Cardiac fibroblast (primary cell): Measurements from ENCODE around the gene PLPPR1.

Source experiments
- DNase-seq, 2 donors: peaks; one replicate each; pipeline versions ENCODE4 v3.0.0 to v3.0.0-alpha.2; 2010; ENCODE audit warnings: low read depth in 2 of 2
- H3K4me3 ChIP-seq, 2 donors: replicated peaks in 1 of 2; 1 replicate in 1 of 2; 2 replicates in 1 of 2; pipeline ENCODE4 v1.5.1; 2011; ENCODE audit warnings: low read depth in 2 of 2, low read length in 2 of 2, mild to moderate bottlenecking in 2 of 2, moderate library complexity in 1 of 2
- TF ChIP-seq, protein P1 (sequence below): IDR thresholded peaks from one replicate; pipeline ENCODE4 v1.5.1; 2011; ENCODE audit warnings: low read depth, mild to moderate bottlenecking, low read length, inconsistent platforms

Gene PLPPR1

DNA sequence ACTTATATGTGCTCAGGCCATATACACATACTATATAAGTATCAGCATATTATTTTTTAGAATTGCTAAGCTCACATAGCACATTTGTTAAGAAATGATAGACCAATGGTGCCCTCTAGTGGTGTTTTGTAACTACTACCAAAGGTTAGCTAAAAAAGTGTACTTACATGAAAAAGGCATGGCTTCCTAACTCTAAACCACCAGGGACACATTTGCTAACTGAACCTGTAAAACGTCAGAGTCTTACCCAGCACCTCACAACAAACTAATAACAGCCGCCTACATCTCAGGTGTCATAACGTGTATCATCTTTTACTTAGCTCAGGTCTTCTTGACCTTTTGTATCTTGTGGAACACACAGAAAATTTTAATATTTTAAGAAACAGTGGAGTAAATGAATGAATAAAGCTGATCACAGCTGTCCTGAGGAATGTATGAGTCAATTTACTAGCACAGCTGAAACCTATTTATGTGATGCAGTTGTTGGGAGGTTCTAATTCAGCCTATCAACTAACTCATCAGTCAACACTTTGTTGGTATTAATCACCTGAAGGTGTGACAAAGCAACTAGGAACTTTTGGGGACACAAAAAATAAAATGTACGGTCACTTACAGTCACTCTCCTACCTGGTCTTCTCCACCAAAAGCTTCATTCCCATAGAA, 283.4 kb downstream of the PLPPR1 start:
- TF ChIP-seq, protein P1, sequence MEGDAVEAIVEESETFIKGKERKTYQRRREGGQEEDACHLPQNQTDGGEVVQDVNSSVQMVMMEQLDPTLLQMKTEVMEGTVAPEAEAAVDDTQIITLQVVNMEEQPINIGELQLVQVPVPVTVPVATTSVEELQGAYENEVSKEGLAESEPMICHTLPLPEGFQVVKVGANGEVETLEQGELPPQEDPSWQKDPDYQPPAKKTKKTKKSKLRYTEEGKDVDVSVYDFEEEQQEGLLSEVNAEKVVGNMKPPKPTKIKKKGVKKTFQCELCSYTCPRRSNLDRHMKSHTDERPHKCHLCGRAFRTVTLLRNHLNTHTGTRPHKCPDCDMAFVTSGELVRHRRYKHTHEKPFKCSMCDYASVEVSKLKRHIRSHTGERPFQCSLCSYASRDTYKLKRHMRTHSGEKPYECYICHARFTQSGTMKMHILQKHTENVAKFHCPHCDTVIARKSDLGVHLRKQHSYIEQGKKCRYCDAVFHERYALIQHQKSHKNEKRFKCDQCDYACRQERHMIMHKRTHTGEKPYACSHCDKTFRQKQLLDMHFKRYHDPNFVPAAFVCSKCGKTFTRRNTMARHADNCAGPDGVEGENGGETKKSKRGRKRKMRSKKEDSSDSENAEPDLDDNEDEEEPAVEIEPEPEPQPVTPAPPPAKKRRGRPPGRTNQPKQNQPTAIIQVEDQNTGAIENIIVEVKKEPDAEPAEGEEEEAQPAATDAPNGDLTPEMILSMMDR: peak; percentile 52
- peak; percentile 88 to 90 for DNase-seq
- no peak overlapping the region for H3K4me3 ChIP-seq

DNA sequence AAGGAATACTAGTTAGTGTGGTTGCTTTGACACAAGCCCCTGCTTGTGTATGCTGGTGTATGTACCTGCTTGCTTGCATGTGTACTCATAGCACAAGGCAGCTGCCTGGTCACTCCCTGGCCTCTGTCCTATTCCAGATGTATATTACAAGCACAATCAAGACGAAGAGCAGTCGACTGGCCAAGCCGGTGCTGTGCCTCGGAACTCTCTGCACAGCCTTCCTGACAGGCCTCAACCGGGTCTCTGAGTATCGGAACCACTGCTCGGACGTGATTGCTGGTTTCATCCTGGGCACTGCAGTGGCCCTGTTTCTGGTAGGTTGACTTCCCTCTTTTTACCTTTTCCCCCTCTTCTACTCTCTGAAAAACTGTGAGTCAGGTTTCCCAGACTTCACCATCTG, 284.1 kb downstream of the PLPPR1 start:
- DNase-seq: no peak
- no peak overlapping the region for H3K4me3 ChIP-seq
- TF ChIP-seq, protein P1: no peak

GRCh38 chr9:101315112-101315450, 286.6 kb downstream of the PLPPR1 start:
- no peak overlapping the region for H3K4me3 ChIP-seq
- TF ChIP-seq, protein P1: no peak

DNA sequence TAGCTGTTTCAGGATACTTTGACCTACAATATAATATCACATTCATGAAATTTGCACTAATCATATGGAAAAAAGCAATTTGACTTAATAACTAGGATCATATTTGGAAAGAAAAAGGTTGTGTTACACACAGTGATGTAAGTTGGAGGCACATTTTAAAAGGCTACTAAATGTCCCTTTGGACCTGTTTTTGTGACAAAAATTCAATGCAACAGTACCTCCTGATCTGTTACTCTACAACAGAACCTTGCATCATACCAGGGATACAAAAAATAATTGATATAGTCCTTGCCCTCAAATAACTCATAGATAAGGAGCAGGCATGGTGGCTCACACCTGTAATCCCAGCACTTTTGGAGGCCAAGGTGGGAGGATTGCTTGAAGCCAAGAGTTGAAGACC, 289.2 kb downstream of the PLPPR1 start:
- TF ChIP-seq, protein P1: no peak
- no peak for DNase-seq
- no peak overlapping the region for H3K4me3 ChIP-seq

More at GRCh38 chr9:101315112-101315450, 286.6 kb downstream of the PLPPR1 start:
- DNase-seq: no peak

GRCh38 chr9:101323129-101323528, 294.6 kb downstream of the PLPPR1 start:
- DNase-seq: no peak
- TF ChIP-seq, protein P1: no peak
- H3K4me3 ChIP-seq: no peak overlapping the region

DNA sequence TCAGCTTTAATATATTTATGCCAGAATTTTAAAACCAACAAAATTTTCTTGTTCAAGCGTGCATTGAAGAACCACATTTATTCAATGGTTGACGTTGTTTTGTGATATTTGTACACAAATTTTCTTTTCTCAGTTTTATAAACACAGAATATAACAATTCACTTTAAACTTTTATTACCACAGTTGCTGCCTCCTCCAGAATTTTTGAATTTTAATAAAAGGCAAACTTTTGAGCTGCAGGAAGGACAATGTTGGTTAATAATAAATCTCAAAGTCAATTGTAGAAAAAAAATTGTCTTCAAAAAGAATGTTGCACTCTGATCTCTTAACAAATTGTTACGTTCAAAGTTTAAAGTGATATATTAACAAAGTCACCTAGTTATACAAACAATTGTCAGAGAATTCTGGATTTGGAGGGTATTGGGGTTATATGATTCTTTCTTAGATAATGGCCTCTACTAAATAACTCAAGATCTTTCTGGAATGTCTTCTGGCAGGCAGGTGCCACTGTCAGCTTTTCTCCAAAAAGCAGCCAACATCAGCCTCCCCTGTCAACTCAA, 295.8 kb downstream of the PLPPR1 start:
- TF ChIP-seq, protein P1: no peak
- H3K4me3 ChIP-seq: no peak overlapping the region
- DNase-seq: no peak

DNA sequence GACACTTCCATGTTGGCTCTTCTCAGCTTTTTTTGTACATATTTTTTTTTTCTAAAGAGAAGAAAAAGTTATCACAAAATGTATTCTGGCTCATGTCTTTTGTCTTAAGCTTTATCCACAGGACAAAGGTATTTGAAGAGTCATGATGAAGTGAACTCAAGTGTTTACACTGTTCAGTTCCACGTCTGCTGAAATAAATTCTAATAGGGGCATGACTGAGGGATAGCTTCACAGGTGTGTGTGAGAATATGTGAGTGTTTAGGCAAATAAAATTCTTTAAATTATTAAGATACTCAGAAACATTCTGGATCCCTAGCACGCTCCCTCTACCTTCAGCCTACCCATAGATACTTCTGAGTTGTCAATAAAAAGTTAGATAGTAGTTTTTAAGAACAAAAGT, 296.5 kb downstream of the PLPPR1 start:
- TF ChIP-seq, protein P1: no peak
- no peak overlapping the region for H3K4me3 ChIP-seq
- no peak for DNase-seq
